Activated CD4-positive, alpha-beta T cell treated with anti-CD3 and anti-CD28 coated beads, Interleukin-2, amount 10 ng/mL, durations not matched to agents 24 days and 14 days (primary cell): ENCODE data around the gene NUAK2. TPM values are rescaled to one million over a fixed set of nuclear protein-coding genes. Genes with fewer than 3 reads are reported as not detected.
A peak's percentile ranks its signal among the peaks of the same experiment; 100 is the strongest.

Experiments
- DNase-seq: peaks from one replicate; pipeline ENCODE4 v3.0.0; 2022
- H3K27ac Mint-ChIP-seq: one replicate; pipeline ENCODE4 v1.8.0; 2022; ENCODE audit warnings: mild to moderate bottlenecking, mixed read lengths
- H3K27me3 Mint-ChIP-seq: one replicate; pipeline ENCODE4 v1.8.0; 2022; ENCODE audit warnings: mixed read lengths
- H3K36me3 Mint-ChIP-seq: one replicate; pipeline ENCODE4 v1.8.0; 2022; ENCODE audit warnings: low read depth, mild to moderate bottlenecking, mixed read lengths
- H3K4me1 Mint-ChIP-seq: one replicate; pipeline ENCODE4 v1.8.0; 2021; ENCODE audit warnings: mixed read lengths
- H3K4me3 Mint-ChIP-seq: one replicate; pipeline ENCODE4 v1.8.0; 2022; ENCODE audit warnings: mild to moderate bottlenecking, moderate library complexity, mixed read lengths
- H3K9me3 Mint-ChIP-seq: one replicate; pipeline ENCODE4 v1.8.0; 2021; ENCODE audit warnings: mixed read lengths
- intact Hi-C: fragments of 100-400 bp; cut with micrococcal nuclease; formaldehyde crosslinking; loops from one replicate; pipeline ENCODE4 v1.15.1; 2023
- total RNA-seq: library from RNA; stranded (reverse); gene quantifications from 2 replicates; pipeline ENCODE4 v1.2.3, GENCODE V29; 2022

The NUAK2 gene
- total RNA-seq, 1 donor from 2014 or later, result 1.0 TPM

- no peak for DNase-seq
- no peak overlapping the region for H3K27ac Mint-ChIP-seq
- peaks cover 19% of the 10 kb centered on the region for H3K4me1 Mint-ChIP-seq
- H3K36me3 Mint-ChIP-seq, result no peaks in the 10 kb centered on the region
- intact Hi-C loops, result no loop called here
- H3K27me3 Mint-ChIP-seq, result no peaks in the 10 kb centered on the region
- no peaks in the 10 kb centered on the region for H3K9me3 Mint-ChIP-seq
- H3K4me3 Mint-ChIP-seq, result peak overlapping the region; percentile 12
Observed at GRCh38 chr1:205261946-205262691, 59.4 kb downstream of the NUAK2 start.

- intact Hi-C loops, result no loop called here
- Mint-ChIP-seq H3K36me3 (no peaks in the 10 kb centered on the region), H3K27me3 (no peaks in the 10 kb centered on the region), H3K4me1 (peaks cover 20% of the 10 kb centered on the region), H3K4me3 (no peak overlapping the region), H3K27ac (no peak overlapping the region), H3K9me3 (no peaks in the 10 kb centered on the region)
- no peak for DNase-seq
Observed at GRCh38 chr1:205260948-205261732, 60.4 kb downstream of the NUAK2 start.

- intact Hi-C loops, result no loop called here
- peaks cover 22% of the 10 kb centered on the region for H3K4me1 Mint-ChIP-seq
- H3K27ac Mint-ChIP-seq, result peak overlapping the region; percentile 10
- no peaks in the 10 kb centered on the region for H3K36me3 Mint-ChIP-seq
- no peak for DNase-seq
- H3K9me3 Mint-ChIP-seq, result no peaks in the 10 kb centered on the region
- no peak overlapping the region for H3K4me3 Mint-ChIP-seq
- no peaks in the 10 kb centered on the region for H3K27me3 Mint-ChIP-seq
Observed at GRCh38 chr1:205259998-205260397, 61.5 kb downstream of the NUAK2 start.

GRCh38 chr1:205259324-205259832 lies 62.2 kb downstream of the NUAK2 start:
- intact Hi-C loops, result no loop called here
- H3K4me3 Mint-ChIP-seq, result no peak overlapping the region
- no peak for DNase-seq
- H3K36me3 Mint-ChIP-seq, result no peaks in the 10 kb centered on the region
- no peak overlapping the region for H3K27ac Mint-ChIP-seq
- H3K27me3 Mint-ChIP-seq, result no peaks in the 10 kb centered on the region
- H3K9me3 Mint-ChIP-seq, result no peaks in the 10 kb centered on the region
- peaks cover 22% of the 10 kb centered on the region for H3K4me1 Mint-ChIP-seq

GRCh38 chr1:205258719-205259118 lies 62.8 kb downstream of the NUAK2 start:
- intact Hi-C loops, result no loop called here

GRCh38 chr1:205258261-205258691 lies 63.3 kb downstream of the NUAK2 start:
- H3K36me3 Mint-ChIP-seq, result no peaks in the 10 kb centered on the region
- H3K4me3 Mint-ChIP-seq, result no peak overlapping the region
- intact Hi-C loops, result no loop called here
- no peak for DNase-seq
- no peak overlapping the region for H3K27ac Mint-ChIP-seq
- peaks cover 21% of the 10 kb centered on the region for H3K4me1 Mint-ChIP-seq
- H3K9me3 Mint-ChIP-seq, result no peaks in the 10 kb centered on the region
- H3K27me3 Mint-ChIP-seq, result no peaks in the 10 kb centered on the region

More at GRCh38 chr1:205258719-205259118, 62.8 kb downstream of the NUAK2 start:
- Mint-ChIP-seq H3K27ac (no peak overlapping the region), H3K9me3 (no peaks in the 10 kb centered on the region), H3K36me3 (no peaks in the 10 kb centered on the region), H3K4me3 (no peak overlapping the region), H3K4me1 (peaks cover 22% of the 10 kb centered on the region), H3K27me3 (no peaks in the 10 kb centered on the region)
- DNase-seq, result no peak

- Mint-ChIP-seq H3K4me3 (no peak overlapping the region), H3K36me3 (no peaks in the 10 kb centered on the region), H3K4me1 (peaks cover 17% of the 10 kb centered on the region), H3K27me3 (no peaks in the 10 kb centered on the region), H3K9me3 (no peaks in the 10 kb centered on the region), H3K27ac (no peak overlapping the region)
- intact Hi-C loops, result no loop called here
- DNase-seq, result no peak
Observed at GRCh38 chr1:205257735-205258134, 63.8 kb downstream of the NUAK2 start.

- Mint-ChIP-seq H3K27ac (no peak overlapping the region), H3K4me3 (no peak overlapping the region), H3K27me3 (no peaks in the 10 kb centered on the region), H3K4me1 (peaks cover 12% of the 10 kb centered on the region), H3K36me3 (no peaks in the 10 kb centered on the region), H3K9me3 (no peaks in the 10 kb centered on the region)
- intact Hi-C loops, result loop anchor here (1.0 kb wide), 4 partner anchors 28 to 282 kb away; no protein-coding TSS in a partner anchor
- no peak for DNase-seq
Observed at GRCh38 chr1:205256951-205257625, 64.5 kb downstream of the NUAK2 start.

GRCh38 chr1:205255941-205256780 lies 65.4 kb downstream of the NUAK2 start:
- Mint-ChIP-seq H3K27ac (no peak overlapping the region), H3K36me3 (no peaks in the 10 kb centered on the region), H3K27me3 (no peaks in the 10 kb centered on the region), H3K4me3 (no peak overlapping the region), H3K9me3 (no peaks in the 10 kb centered on the region), H3K4me1 (peaks cover 5% of the 10 kb centered on the region)
- DNase-seq, result peak; percentile 96
- intact Hi-C loops, result loop anchor here (1.0 kb wide), 4 partner anchors 27 to 281 kb away; no protein-coding TSS in a partner anchor

Other genes starting within 250 kb of the NUAK2 start
- 3.6 and 3.7 TPM in 2 replicates for gene TMEM81, start 237.3 kb downstream of the NUAK2 start, total RNA-seq
- 24.0 and 27.2 TPM in 2 replicates for gene RBBP5, start 199.8 kb downstream of the NUAK2 start, total RNA-seq
- 26.7 and 27.6 TPM in 2 replicates for gene DSTYK, start 110.0 kb downstream of the NUAK2 start, total RNA-seq
- gene TMCC2, start 93.8 kb downstream of the NUAK2 start, total RNA-seq, result 19.9 and 20.9 TPM in 2 replicates
- 0.44 TPM in 1 of 2 replicates, not detected in the other for gene KLHDC8A, start 35.2 kb upstream of the NUAK2 start, total RNA-seq
- gene LEMD1, start 100.3 kb upstream of the NUAK2 start, total RNA-seq, result 0.47 TPM in 1 of 2 replicates, not detected in the other
- gene BLACAT1, start 134.3 kb upstream of the NUAK2 start, total RNA-seq, result 0.16 and 0.17 TPM in 2 replicates
- 0.23 and 1.2 TPM in 2 replicates for gene CDK18, start 182.9 kb upstream of the NUAK2 start, total RNA-seq